Measurements from ENCODE around the gene PPP1R14C. TPM values are rescaled to one million over a fixed set of nuclear protein-coding genes. Genes with fewer than 3 reads are reported as not detected.

Gene PPP1R14C
- total RNA-seq, 1 experiment from 2014 or later, result 2.5 TPM

DNA sequence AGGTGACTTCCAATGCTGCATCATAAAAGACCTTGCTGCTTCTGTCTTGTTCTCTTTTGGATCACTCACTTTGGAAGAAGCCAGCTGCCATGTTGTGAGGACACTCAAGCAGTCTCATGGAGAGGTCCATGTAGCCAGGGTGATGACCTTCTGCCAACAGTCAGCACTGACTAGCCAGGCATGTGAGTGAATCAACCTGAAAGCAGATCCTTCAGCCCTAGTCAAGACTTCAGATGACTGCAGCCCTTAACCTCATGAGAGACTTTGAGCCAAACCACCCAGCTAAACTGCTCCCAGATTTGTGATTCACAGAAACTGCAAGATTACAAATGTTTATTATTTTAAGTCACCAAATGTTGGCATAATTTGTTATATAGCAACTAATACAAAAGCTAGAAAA lies 140.0 kb downstream of the PPP1R14C start:
- Mint-ChIP-seq H3K27ac (ENCODE audit: unreplicated experiment) (no peak overlapping the region), H3K36me3 (ENCODE audit: insufficient read depth, unreplicated experiment) (no peaks in the 10 kb centered on the region), H3K27me3 (ENCODE audit: insufficient read depth, unreplicated experiment) (peaks cover 14% of the 10 kb centered on the region), H3K4me1 (ENCODE audit: low read depth, unreplicated experiment) (no peaks in the 10 kb centered on the region), H3K4me3 (ENCODE audit: unreplicated experiment) (no peak overlapping the region), H3K9me3 (ENCODE audit: unreplicated experiment) (peaks cover 13% of the 10 kb centered on the region)
- Histone ChIP-seq H3K4me3 (ENCODE audit: low read depth, low read length) (no peak overlapping the region), H3K27me3 (replicated peaks; ENCODE audit: control insufficient read depth, insufficient read depth, low read length) (no peaks in the 10 kb centered on the region; the same call in 1 of the 2 replicates), H3K36me3 (ENCODE audit: control insufficient read depth, insufficient read depth, low read length) (no peaks in the 10 kb centered on the region), H3K9me3 (no peaks in the 10 kb centered on the region), H3K4me1 (no peaks in the 10 kb centered on the region)
- no peak for TF ChIP-seq CTCF (IDR thresholded peaks at IDR 0.05; ENCODE audit: insufficient read depth in 1 of 2, low read depth in 1 of 2, low read length in 1 of 2, severe bottlenecking in 1 of 2, unreplicated experiment in 1 of 2)
- POLR2A ChIA-PET, result no interaction called here
- no TSS peak for BruUV-seq (replicated peaks)
- no peak for DNase-seq
- CTCF ChIA-PET, result no interaction called here
- intact Hi-C loops (cut with micrococcal nuclease; ENCODE audit: unreplicated experiment), result no loop called here

- H3K27ac Mint-ChIP-seq (ENCODE audit: unreplicated experiment), result no peak overlapping the region
- no peaks in the 10 kb centered on the region for H3K4me1 ChIP-seq
Observed at GRCh38 chr6:150286460-150286859, 143.6 kb downstream of the PPP1R14C start.

DNA sequence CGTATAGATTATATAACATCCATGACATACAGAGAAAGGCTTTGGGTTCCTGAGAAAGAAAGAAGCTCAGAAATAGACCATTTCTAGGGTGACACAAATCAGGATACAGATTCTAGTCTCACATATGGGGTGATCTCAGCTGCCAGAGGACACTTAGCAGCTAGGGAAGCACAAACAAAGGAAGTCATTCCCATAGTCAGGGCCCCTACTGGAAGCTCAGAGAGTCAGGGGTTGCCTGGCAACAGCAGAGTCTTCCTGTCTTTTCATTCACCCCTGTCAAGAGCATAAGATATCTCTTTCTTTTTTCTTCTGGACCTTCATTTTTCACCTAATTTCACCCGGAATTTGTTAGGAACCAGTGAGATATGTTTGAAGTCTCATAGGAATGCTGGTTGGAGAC lies 144.1 kb downstream of the PPP1R14C start:
- Mint-ChIP-seq H3K36me3 (ENCODE audit: insufficient read depth, unreplicated experiment) (no peaks in the 10 kb centered on the region), H3K4me3 (ENCODE audit: unreplicated experiment) (no peak overlapping the region), H3K27me3 (ENCODE audit: insufficient read depth, unreplicated experiment) (peaks cover 8% of the 10 kb centered on the region), H3K27ac (ENCODE audit: unreplicated experiment) (no peak overlapping the region), H3K9me3 (ENCODE audit: unreplicated experiment) (peaks cover 13% of the 10 kb centered on the region), H3K4me1 (ENCODE audit: low read depth, unreplicated experiment) (no peaks in the 10 kb centered on the region)
- Histone ChIP-seq H3K36me3 (ENCODE audit: control insufficient read depth, insufficient read depth, low read length) (no peaks in the 10 kb centered on the region), H3K27me3 (replicated peaks; ENCODE audit: control insufficient read depth, insufficient read depth, low read length) (no peaks in the 10 kb centered on the region; the same call in 1 of the 2 replicates), H3K4me1 (no peaks in the 10 kb centered on the region), H3K9me3 (no peaks in the 10 kb centered on the region), H3K4me3 (ENCODE audit: low read depth, low read length) (no peak overlapping the region)
- CTCF ChIA-PET, result no interaction called here
- POLR2A ChIA-PET, result no interaction called here
- DNase-seq, result no peak
- BruUV-seq (replicated peaks), result no TSS peak
- intact Hi-C loops (cut with micrococcal nuclease; ENCODE audit: unreplicated experiment), result no loop called here
- TF ChIP-seq CTCF (IDR thresholded peaks at IDR 0.05; ENCODE audit: insufficient read depth in 1 of 2, low read depth in 1 of 2, low read length in 1 of 2, severe bottlenecking in 1 of 2, unreplicated experiment in 1 of 2), result no peak

More at GRCh38 chr6:150286460-150286859, 143.6 kb downstream of the PPP1R14C start:
- no peaks in the 10 kb centered on the region; the same call in 1 of the 2 replicates for H3K27me3 ChIP-seq (replicated peaks; ENCODE audit: control insufficient read depth, insufficient read depth, low read length)
- no peak overlapping the region for H3K4me3 ChIP-seq (ENCODE audit: low read depth, low read length)
- intact Hi-C loops (cut with micrococcal nuclease; ENCODE audit: unreplicated experiment), result no loop called here
- BruUV-seq (replicated peaks), result no TSS peak
- no peak for TF ChIP-seq CTCF (IDR thresholded peaks at IDR 0.05; ENCODE audit: insufficient read depth in 1 of 2, low read depth in 1 of 2, low read length in 1 of 2, severe bottlenecking in 1 of 2, unreplicated experiment in 1 of 2)
- no peaks in the 10 kb centered on the region for H3K9me3 ChIP-seq
- Mint-ChIP-seq H3K9me3 (ENCODE audit: unreplicated experiment) (peaks cover 13% of the 10 kb centered on the region), H3K27me3 (ENCODE audit: insufficient read depth, unreplicated experiment) (peaks cover 8% of the 10 kb centered on the region), H3K4me3 (ENCODE audit: unreplicated experiment) (no peak overlapping the region), H3K4me1 (ENCODE audit: low read depth, unreplicated experiment) (no peaks in the 10 kb centered on the region), H3K36me3 (ENCODE audit: insufficient read depth, unreplicated experiment) (no peaks in the 10 kb centered on the region)
- ChIA-PET POLR2A (no interaction called here), CTCF (no interaction called here)
- no peak for DNase-seq
- no peaks in the 10 kb centered on the region for H3K36me3 ChIP-seq (ENCODE audit: control insufficient read depth, insufficient read depth, low read length)

All from Caco-2 (cell line).